K562 (cell line): Measurements from ENCODE around the gene B2M. TPM values are rescaled to one million over a fixed set of nuclear protein-coding genes. Genes with fewer than 3 reads are reported as not detected.

ENCODE experiments used
- CBFA2T3 ChIP-seq: fragments of 450-650 bp; IDR thresholded peaks from 2 replicates; pipeline ENCODE4 v1.6.1; 2017
- GTF3C2 ChIP-seq: IDR thresholded peaks from 3 replicates; pipeline ENCODE4 v1.6.1; 2011; ENCODE audit warnings: borderline replicate concordance, mild to moderate bottlenecking, moderate library complexity; ENCODE audit not compliant: insufficient read length; ENCODE audit errors: extremely low read depth
- HMG20A ChIP-seq: fragments of 450-650 bp; formaldehyde crosslinking; conservative IDR thresholded peaks from 2 replicates; pipeline ENCODE4 v1.4.0; 2020; ENCODE audit warnings: mild to moderate bottlenecking, mixed read lengths
- HNRNPK ChIP-seq: fragments of 200-400 bp; formaldehyde crosslinking; IDR thresholded peaks from one replicate; pipeline ENCODE4 v1.6.1; 2018; ENCODE audit warnings: mild to moderate bottlenecking, low read depth, low read length; ENCODE audit not compliant: poor library complexity, severe bottlenecking
- PCBP1 ChIP-seq: fragments of 200-400 bp; formaldehyde crosslinking; IDR thresholded peaks from 2 replicates; pipeline ENCODE4 v1.6.1; 2018; ENCODE audit warnings: mild to moderate bottlenecking, low read depth, low read length; ENCODE audit not compliant: poor library complexity, severe bottlenecking
- SNIP1 ChIP-seq: fragments of 450-650 bp; IDR thresholded peaks from 2 replicates; pipeline ENCODE4 v1.7.1; 2017; ENCODE audit warnings: low read depth, mild to moderate bottlenecking
- THAP12 ChIP-seq: fragments of 250-450 bp; sonication (Bioruptor Pico); IDR thresholded peaks from 2 replicates; pipeline ENCODE4 v1.9.0; 2021; ENCODE audit warnings: mild to moderate bottlenecking, inconsistent platforms
- ZNF407 ChIP-seq: fragments of 450-650 bp; IDR thresholded peaks from 2 replicates; pipeline ENCODE4 v1.6.1; 2016; ENCODE audit warnings: low read depth
- ZNF507 ChIP-seq: conservative IDR thresholded peaks from 2 replicates; pipeline ENCODE4 v1.6.1; 2017; ENCODE audit warnings: missing genetic modification characterization, missing compliant biosample characterization
- ZNF717 ChIP-seq: fragments of 250-450 bp; sonication (Bioruptor Pico); IDR thresholded peaks from 2 replicates; pipeline ENCODE4 v1.5.0; 2021
- polyA plus RNA-seq, 8 experiments: library from polyadenylated mRNA; depleted of rRNA in 4 of 8; stranded (reverse) in 5 of 8; unstranded in 3 of 8; fragments of >200 nt; fragmentation: Nextera tagmentation in 2 of 8; fragmentation: Illumina TruSeq in 1 of 8; extraction: Ambion mirVana in 2 of 8; extraction: Trizol in 1 of 8; gene quantifications; 2 replicates each; pipeline versions ENCODE4 v1.2.1 to v1.2.3, GENCODE V29; 2011 to 2014; ENCODE audit warnings: inconsistent platforms in 1 of 8, missing spikeins in 1 of 8
- total RNA-seq, 7 experiments: library from RNA; depleted of rRNA in 6 of 7; stranded (reverse); fragments of >200 nt in 6 of 7; fragmentation: Illumina TruSeq in 2 of 7; extraction: Trizol in 2 of 7; gene quantifications; 2 replicates each; pipeline versions ENCODE4 v1.2.1 to v1.2.3, GENCODE V29; 2011 to 2021; ENCODE audit warnings: low replicate concordance in 1 of 7

Gene B2M
- total and polyA plus RNA-seq, 9 of the 15 experiments (the other 6 are each of a cell fraction or from before 2014, with no cell fraction given) = 460 to 3,138 (median 1,032) TPM

- no peak for TF ChIP-seq GTF3C2
- TF ChIP-seq CBFA2T3 = 0 out of 2 replicates have a peak, but pooled peaks have one; percentile 7
- no peak for TF ChIP-seq ZNF717 (CRISPR knock-in tag)
- TF ChIP-seq PCBP1 = peak; percentile 76
- no peak for TF ChIP-seq ZNF407
- no peak for TF ChIP-seq HNRNPK
- no peak for TF ChIP-seq THAP12
- no peak for TF ChIP-seq SNIP1
- no peak for TF ChIP-seq ZNF507 (tag)
- no peak for TF ChIP-seq HMG20A
Measured at GRCh38 chr15:44663410-44664308, 47.7 kb upstream of the B2M start, which contains the start of gene SPG11 (continued).
